IMR-90 (cell line): ENCODE results near the gene HIKESHI. TPM values are rescaled to one million over a fixed set of nuclear protein-coding genes. Genes with fewer than 3 reads are reported as not detected.

ENCODE experiments used
- ATAC-seq: fragments of 200-7000 bp; cut with Tn5 transposase; 2 replicates; pipeline ENCODE4 v1.9.1; 2020; ENCODE audit warnings: low read depth, mild to moderate bottlenecking, moderate library complexity
- BruUV-seq: library from RNA; stranded (reverse); fragments of 400-500 nt; replicated peaks from 2 replicates; lab custom pipeline; 2021; lab: Mats Ljungman, UMichigan
- CTCF ChIA-PET: fragments of 300-600 bp; formaldehyde crosslinking; extraction: SDS; loops from one replicate; lab custom pipeline; 2021; ENCODE audit warnings: antibody characterized with exemption; lab: Yijun Ruan, JAX
- POLR2A ChIA-PET: fragments of 300-600 bp; sonication (Branson Sonifier 250); formaldehyde crosslinking; loops from one replicate; lab custom pipeline; 2022; ENCODE audit warnings: antibody characterized with exemption; ENCODE audit not compliant: unreplicated experiment; lab: Charles Lee
- DNase-seq: peaks from one replicate; pipeline ENCODE4 v3.0.0; 2013
- H2AFZ ChIP-seq: replicated peaks from 2 replicates; pipeline ENCODE3; 2013; ENCODE audit warnings: low read length, mild to moderate bottlenecking; ENCODE audit not compliant: poor library complexity
- H2AK5ac ChIP-seq: 2 replicates; pipeline ENCODE4 v1.6.1; 2013; ENCODE audit warnings: low read depth, low read length, inconsistent platforms
- H2AK9ac ChIP-seq: replicated peaks from 2 replicates; pipeline ENCODE3; 2013; ENCODE audit warnings: mild to moderate bottlenecking, low read depth, low read length, moderate library complexity; ENCODE audit not compliant: poor library complexity
- H2BK120ac ChIP-seq: 2 replicates; pipeline ENCODE4 v1.6.1; 2013; ENCODE audit warnings: low read depth, low read length, inconsistent platforms
- H2BK15ac ChIP-seq: 3 replicates; pipeline ENCODE4 v1.6.1; 2013; ENCODE audit warnings: low read depth, low read length, inconsistent platforms
- H2BK20ac ChIP-seq: 2 replicates; pipeline ENCODE4 v1.6.1; 2013; ENCODE audit warnings: low read depth, mild to moderate bottlenecking, inconsistent platforms, low read length, moderate library complexity
- H2BK5ac ChIP-seq: 2 replicates; pipeline ENCODE4 v1.6.1; 2013; ENCODE audit warnings: mild to moderate bottlenecking, low read depth, low read length, inconsistent platforms; ENCODE audit not compliant: poor library complexity, severe bottlenecking
- H3K14ac ChIP-seq: replicated peaks from 2 replicates; pipeline ENCODE4 v1.6.1; 2013; ENCODE audit warnings: low read depth, low read length, inconsistent platforms
- H3K18ac ChIP-seq: 2 replicates; pipeline ENCODE4 v1.6.1; 2013; ENCODE audit warnings: low read depth, low read length, control low read depth
- H3K23ac ChIP-seq: 2 replicates; pipeline ENCODE4 v1.6.1; 2013; ENCODE audit warnings: low read depth, low read length, inconsistent platforms
- H3K27ac ChIP-seq: 2 replicates; pipeline ENCODE4 v1.5.1; 2013; ENCODE audit warnings: mild to moderate bottlenecking, control low read depth, low read length; ENCODE audit not compliant: insufficient read depth
- H3K27me3 ChIP-seq: 2 replicates; pipeline ENCODE4 v1.6.1; 2013; ENCODE audit warnings: low read length; ENCODE audit not compliant: control insufficient read depth, insufficient read depth
- H3K36me3 ChIP-seq: 2 replicates; pipeline ENCODE4 v1.6.1; 2013; ENCODE audit warnings: low read length, mixed read lengths; ENCODE audit not compliant: control insufficient read depth, insufficient read depth
- H3K4ac ChIP-seq: 2 replicates; pipeline ENCODE4 v1.6.1; 2013; ENCODE audit warnings: low read depth, low read length, inconsistent platforms
- H3K4me1 ChIP-seq: 2 replicates; pipeline ENCODE4 v1.6.1; 2013; ENCODE audit warnings: low read length, mixed read lengths; ENCODE audit not compliant: control insufficient read depth, insufficient read depth
- H3K4me2 ChIP-seq: 2 replicates; pipeline ENCODE4 v1.6.1; 2013; ENCODE audit warnings: low read depth, mild to moderate bottlenecking, control low read depth, low read length, moderate library complexity
- H3K4me3 ChIP-seq: 2 replicates; pipeline ENCODE4 v1.5.1; 2013; ENCODE audit warnings: low read depth, mild to moderate bottlenecking, control low read depth, low read length, moderate library complexity; ENCODE audit not compliant: insufficient read depth
- H3K56ac ChIP-seq: 2 replicates; pipeline ENCODE4 v1.6.1; 2013; ENCODE audit warnings: low read length, inconsistent platforms; ENCODE audit not compliant: insufficient read depth; ENCODE audit errors: extremely low read depth
- H3K79me1 ChIP-seq, 2 experiments: 2 replicates each; pipeline ENCODE4 v1.6.1; 2013; ENCODE audit warnings: low read length in 2 of 2, inconsistent platforms in 1 of 2, low read depth in 1 of 2
- H3K9ac ChIP-seq: 2 replicates; pipeline ENCODE4 v1.6.1; 2013; ENCODE audit warnings: low read depth, low read length, control low read depth
- H3K9me1 ChIP-seq: 2 replicates; pipeline ENCODE4 v1.6.1; 2013; ENCODE audit warnings: low read length, inconsistent platforms; ENCODE audit not compliant: insufficient read depth
- H3K9me3 ChIP-seq: 2 replicates; pipeline ENCODE4 v1.6.1; 2013; ENCODE audit warnings: low read length; ENCODE audit not compliant: control insufficient read depth, insufficient read depth
- H4K20me1 ChIP-seq: 2 replicates; pipeline ENCODE4 v1.6.1; 2013; ENCODE audit warnings: low read length, inconsistent platforms; ENCODE audit not compliant: insufficient read depth
- H4K5ac ChIP-seq: 2 replicates; pipeline ENCODE4 v1.6.1; 2013; ENCODE audit warnings: mild to moderate bottlenecking, low read depth, low read length, control low read depth
- H4K8ac ChIP-seq, 2 experiments: 2 replicates each; pipeline ENCODE4 v1.6.1; 2013; ENCODE audit warnings: low read depth in 2 of 2, low read length in 2 of 2, control low read depth in 1 of 2, inconsistent platforms in 1 of 2
- H4K91ac ChIP-seq: 2 replicates; pipeline ENCODE4 v1.6.1; 2013; ENCODE audit warnings: low read depth, low read length, inconsistent platforms; ENCODE audit not compliant: insufficient read depth
- CEBPB ChIP-seq: IDR thresholded peaks from 2 replicates; pipeline ENCODE4 v1.6.1; 2012; ENCODE audit warnings: low read depth, low read length, improper control_type of control experiment
- CHD1 ChIP-seq: IDR thresholded peaks from 2 replicates; pipeline ENCODE4 v1.6.1; 2012; ENCODE audit warnings: low read depth, low read length, improper control_type of control experiment
- CTCF ChIP-seq: conservative IDR thresholded peaks from 2 replicates; pipeline ENCODE4 v1.5.1; 2012; ENCODE audit warnings: mild to moderate bottlenecking, low read depth, low read length, improper control_type of control experiment
- FOS ChIP-seq: fragments of 150-350 bp; IDR thresholded peaks from 2 replicates; pipeline ENCODE4 v1.6.1; 2016; ENCODE audit warnings: low read depth, low read length
- MXI1 ChIP-seq: IDR thresholded peaks from 2 replicates; pipeline ENCODE4 v1.6.1; 2012; ENCODE audit warnings: low read depth, mild to moderate bottlenecking, low read length, moderate library complexity, borderline replicate concordance
- NFE2L2 ChIP-seq: fragments of 150-350 bp; IDR thresholded peaks from 2 replicates; pipeline ENCODE4 v1.6.1; 2016; ENCODE audit warnings: low read depth, mild to moderate bottlenecking, low read length
- POLR2A ChIP-seq: IDR thresholded peaks from 2 replicates; pipeline ENCODE4 v1.6.1; 2012; ENCODE audit warnings: mild to moderate bottlenecking, low read depth, low read length
- RAD21 ChIP-seq: IDR thresholded peaks from 2 replicates; pipeline ENCODE4 v1.6.1; 2012; ENCODE audit warnings: low read length, improper control_type of control experiment
- RFX5 ChIP-seq: IDR thresholded peaks from 2 replicates; pipeline ENCODE4 v1.8.0; 2012; ENCODE audit warnings: low read depth, mild to moderate bottlenecking, low read length, moderate library complexity
- SMC3 ChIP-seq: fragments of 150-350 bp; IDR thresholded peaks from 2 replicates; pipeline ENCODE4 v1.6.1; 2016; ENCODE audit warnings: low read depth, mild to moderate bottlenecking, antibody characterized with exemption, low read length, moderate library complexity
- USF2 ChIP-seq: fragments of 150-350 bp; IDR thresholded peaks from 2 replicates; pipeline ENCODE4 v1.6.1; 2017; ENCODE audit warnings: mild to moderate bottlenecking, antibody characterized with exemption, low read length, low read depth
- WGBS, 2 experiments: methylation state at CpG; one replicate each; pipeline versions ENCODE4 v1.1.5 to v1.1.7; 2013; ENCODE audit warnings: missing lambda C conversion rate in 2 of 2; ENCODE audit not compliant: insufficient read length in 1 of 2; ENCODE audit errors: extremely low coverage in 2 of 2; 5-methylcytosine and 5-hydroxymethylcytosine counted together
- dilution Hi-C: fragments of 300-500 bp; cut with HindIII; formaldehyde crosslinking; loops from one replicate; pipeline ENCODE4 v1.14.3; 2018; ENCODE audit warnings: low sequenced_read_pairs; ENCODE audit not compliant: unreplicated experiment
- in situ Hi-C: fragments of 300-500 bp; cut with MboI; formaldehyde crosslinking; loops from 3 replicates; pipeline ENCODE4 v1.14.3; 2019; ENCODE audit warnings: low sequenced_read_pairs, inconsistent platforms, mixed read lengths
- intact Hi-C: fragments of 100-400 bp; cut with micrococcal nuclease; formaldehyde crosslinking; loops from 2 replicates; pipeline ENCODE4 v1.10.0; 2022
- polyA plus RNA-seq, 3 experiments: library from polyadenylated mRNA; depleted of rRNA; stranded (reverse); fragments of >200 nt; gene quantifications; 2 replicates each; pipeline ENCODE4 v1.2.3, GENCODE V29; 2012; ENCODE audit warnings: low replicate concordance in 1 of 3
- total RNA-seq: library from RNA; depleted of rRNA; stranded (reverse); fragments of >200 nt; gene quantifications from 2 replicates; pipeline ENCODE4 v1.2.3, GENCODE V29; 2012

Gene HIKESHI
- total and polyA plus RNA-seq, 2 of the 4 experiments (the other 2 are of a cell fraction), result 49.4 to 73.5 TPM

- CTCF ChIA-PET, result interaction anchor here (0.6 kb wide), 1 partner anchor 432 kb away, joined by 6 read pairs; no protein-coding TSS in a partner anchor
- H3K4ac ChIP-seq, result no peak overlapping the region
- H3K4me1 ChIP-seq, result peaks cover 3% of the 10 kb centered on the region; the same call in 1 of the 2 replicates
- H4K5ac ChIP-seq, result no peak overlapping the region
- no peak for TF ChIP-seq FOS
- no peak for TF ChIP-seq USF2
- TF ChIP-seq NFE2L2, result no peak
- TF ChIP-seq CHD1, result no peak
- TF ChIP-seq SMC3, result no peak
- TF ChIP-seq POLR2A, result no peak
- no peak for TF ChIP-seq RFX5
- no peak for TF ChIP-seq CEBPB
- TF ChIP-seq CTCF, result no peak
- TF ChIP-seq RAD21, result no peak
- no peak for TF ChIP-seq MXI1
- H2AFZ ChIP-seq, result no peak overlapping the region
- no peak overlapping the region for H2AK5ac ChIP-seq
- H3K27ac ChIP-seq, result no peak overlapping the region
- intact Hi-C loops (loop anchor here (5.0 to 10.0 kb wide), 2 partner anchors 422 to 1495 kb away; partner anchors contain the start of gene CCDC83), in situ Hi-C loops (loop anchor here (25.0 kb wide), 1 partner anchor 592 kb away; the partner anchor contains the start of gene CCDC89), dilution Hi-C loops (no loop called here)
- no peak overlapping the region for H4K91ac ChIP-seq
- H4K8ac ChIP-seq, result no peak overlapping the region
- no peak overlapping the region for H2BK120ac ChIP-seq
- no peak overlapping the region for H3K4me2 ChIP-seq
- H3K9me1 ChIP-seq, result peaks cover 6% of the 10 kb centered on the region
- ATAC-seq (no peak), DNase-seq (no peak)
- no peak overlapping the region for H2BK20ac ChIP-seq
- no TSS peak for BruUV-seq
- peaks cover 4 to 23% of the 10 kb centered on the region in 2 experiments; a peak in 3 of 4 replicates for H3K79me1 ChIP-seq
- no peak overlapping the region for H3K4me3 ChIP-seq
- no peak overlapping the region for H2AK9ac ChIP-seq
- no peak overlapping the region for H3K23ac ChIP-seq
- H3K9me3 ChIP-seq, result no peaks in the 10 kb centered on the region
- H4K20me1 ChIP-seq, result no peaks in the 10 kb centered on the region; the same call in 1 of the 2 replicates
- H3K18ac ChIP-seq, result no peak overlapping the region
- H3K56ac ChIP-seq, result no peak overlapping the region
- H2BK15ac ChIP-seq, result no peak overlapping the region
- no peak overlapping the region for H3K9ac ChIP-seq
- POLR2A ChIA-PET, result no interaction called here
- no CpG with 5 or more reads among the region's 3 CpGs for WGBS, 2 experiments
- H2BK5ac ChIP-seq, result no peak overlapping the region
- peaks cover 5% of the 10 kb centered on the region for H3K36me3 ChIP-seq
- H3K27me3 ChIP-seq, result no peaks in the 10 kb centered on the region
- H3K14ac ChIP-seq, result no peak overlapping the region
Observed at GRCh38 chr11:86279747-86280146, 22.3 kb upstream of the HIKESHI start.
